ENCODE measurements around the gene HOXA4.

Gene HOXA4

GRCh38 chr7:27092819-27093110 lies 37.8 kb downstream of the HOXA4 start:
- DNase-seq = no peak

- DNase-seq = no peak
Measured at GRCh38 chr7:27091941-27092818, 38.4 kb downstream of the HOXA4 start.

GRCh38 chr7:27091105-27091504 lies 39.5 kb downstream of the HOXA4 start:
- DNase-seq = no peak

GRCh38 chr7:27088002-27088922 lies 42.3 kb downstream of the HOXA4 start:
- DNase-seq = no peak

GRCh38 chr7:27083646-27084045 lies 46.9 kb downstream of the HOXA4 start:
- no peak for DNase-seq

- no peak for DNase-seq
Measured at GRCh38 chr7:27082171-27082570, 48.4 kb downstream of the HOXA4 start.

GRCh38 chr7:27080844-27081436 lies 49.6 kb downstream of the HOXA4 start:
- DNase-seq = no peak

- no peak for DNase-seq
Measured at GRCh38 chr7:27079234-27079975, 51.2 kb downstream of the HOXA4 start.

- DNase-seq = no peak
Measured at GRCh38 chr7:27078616-27079233, 51.8 kb downstream of the HOXA4 start.
